Prostate gland (tissue), 2 donors: ENCODE measurements around the gene FBXO33.

Source experiments
- POLR2AphosphoS5 ChIP-seq: sonication (generic); formaldehyde crosslinking; IDR thresholded peaks from one replicate; pipeline ENCODE4 v1.6.1; 2017; ENCODE audit warnings: antibody characterized with exemption
- TF ChIP-seq, protein P1 (sequence below), 4 experiments: fragments of 200-600 bp in 2 of 4; fragments of 450-650 bp in 2 of 4; sonication (generic) in 2 of 4; IDR thresholded peaks; 1 replicate in 3 of 4; 2 replicates in 1 of 4; pipeline ENCODE4 v1.5.1; 2016 to 2019; ENCODE audit warnings: antibody characterized with exemption in 4 of 4, mild to moderate bottlenecking in 2 of 4, moderate library complexity in 2 of 4

DNA sequence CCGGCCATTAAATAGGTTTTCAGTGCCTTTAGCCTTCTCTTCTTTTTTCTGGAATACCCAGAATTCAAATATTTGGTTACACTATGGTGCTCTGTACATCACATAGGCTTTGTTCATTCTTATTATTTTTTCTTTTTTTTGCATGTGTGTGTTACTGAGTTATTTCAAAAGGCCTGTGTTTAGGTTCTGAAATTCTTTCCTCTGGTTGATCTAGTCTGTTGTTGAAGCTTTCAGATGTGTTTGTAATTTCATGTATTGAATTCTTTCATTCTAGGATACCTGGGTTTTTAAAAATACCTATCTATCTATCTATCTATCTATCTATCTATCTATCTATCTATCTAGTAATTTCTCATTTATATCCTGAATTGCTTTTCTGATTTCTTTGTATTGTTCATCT lies 66.9 kb downstream of the FBXO33 start:
- TF ChIP-seq, protein P1, sequence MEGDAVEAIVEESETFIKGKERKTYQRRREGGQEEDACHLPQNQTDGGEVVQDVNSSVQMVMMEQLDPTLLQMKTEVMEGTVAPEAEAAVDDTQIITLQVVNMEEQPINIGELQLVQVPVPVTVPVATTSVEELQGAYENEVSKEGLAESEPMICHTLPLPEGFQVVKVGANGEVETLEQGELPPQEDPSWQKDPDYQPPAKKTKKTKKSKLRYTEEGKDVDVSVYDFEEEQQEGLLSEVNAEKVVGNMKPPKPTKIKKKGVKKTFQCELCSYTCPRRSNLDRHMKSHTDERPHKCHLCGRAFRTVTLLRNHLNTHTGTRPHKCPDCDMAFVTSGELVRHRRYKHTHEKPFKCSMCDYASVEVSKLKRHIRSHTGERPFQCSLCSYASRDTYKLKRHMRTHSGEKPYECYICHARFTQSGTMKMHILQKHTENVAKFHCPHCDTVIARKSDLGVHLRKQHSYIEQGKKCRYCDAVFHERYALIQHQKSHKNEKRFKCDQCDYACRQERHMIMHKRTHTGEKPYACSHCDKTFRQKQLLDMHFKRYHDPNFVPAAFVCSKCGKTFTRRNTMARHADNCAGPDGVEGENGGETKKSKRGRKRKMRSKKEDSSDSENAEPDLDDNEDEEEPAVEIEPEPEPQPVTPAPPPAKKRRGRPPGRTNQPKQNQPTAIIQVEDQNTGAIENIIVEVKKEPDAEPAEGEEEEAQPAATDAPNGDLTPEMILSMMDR (IDR thresholded peaks at IDR 0.05), result no peak
- TF ChIP-seq POLR2AphosphoS5, result no peak
